Osteoblast (primary cell): ENCODE results near the gene SSR2. TPM values are rescaled to one million over a fixed set of nuclear protein-coding genes. Genes with fewer than 3 reads are reported as not detected.

Experiments
- DNase-seq: peaks from one replicate; pipeline ENCODE4 v3.0.0; 2011; ENCODE audit warnings: low spot score, mixed read lengths; ENCODE audit not compliant: insufficient read length; ENCODE audit errors: missing footprints
- H2AFZ ChIP-seq: 2 replicates; pipeline ENCODE4 v1.6.0; 2011; ENCODE audit warnings: mild to moderate bottlenecking, low read length
- H3K27ac ChIP-seq: 2 replicates; pipeline ENCODE4 v1.5.1; 2011; ENCODE audit warnings: mild to moderate bottlenecking, low read depth, low read length, moderate library complexity
- H3K27me3 ChIP-seq: 2 replicates; pipeline ENCODE4 v1.6.0; 2012; ENCODE audit warnings: mild to moderate bottlenecking, control low read depth, inconsistent platforms, low read length, moderate library complexity; ENCODE audit not compliant: insufficient read depth
- H3K36me3 ChIP-seq: 2 replicates; pipeline ENCODE4 v1.5.1; 2011; ENCODE audit warnings: mild to moderate bottlenecking, low read length, control low read depth, moderate library complexity; ENCODE audit not compliant: insufficient read depth
- H3K4me1 ChIP-seq: 2 replicates; pipeline ENCODE4 v1.5.1; 2011; ENCODE audit warnings: mild to moderate bottlenecking, low read length, control low read depth, moderate library complexity; ENCODE audit not compliant: insufficient read depth
- H3K4me2 ChIP-seq: 2 replicates; pipeline ENCODE4 v1.6.0; 2011; ENCODE audit warnings: mild to moderate bottlenecking, low read length; ENCODE audit not compliant: insufficient read depth
- H3K4me3 ChIP-seq: fragments of 200-600 bp; sonication (generic); 3 replicates; pipeline ENCODE4 v1.5.1; 2012; ENCODE audit warnings: mild to moderate bottlenecking, low read length, inconsistent platforms; ENCODE audit not compliant: insufficient read depth
- H3K79me2 ChIP-seq: 2 replicates; pipeline ENCODE4 v1.6.0; 2012; ENCODE audit warnings: mild to moderate bottlenecking, low read length, control low read depth, inconsistent platforms; ENCODE audit not compliant: insufficient read depth
- H3K9me3 ChIP-seq: 2 replicates; pipeline ENCODE4 v1.5.1; 2011; ENCODE audit warnings: low read depth, low read length, control low read depth
- H4K20me1 ChIP-seq: 2 replicates; pipeline ENCODE4 v1.6.0; 2012; ENCODE audit warnings: mild to moderate bottlenecking, low read length, control low read depth; ENCODE audit not compliant: insufficient read depth
- CTCF ChIP-seq: IDR thresholded peaks from 2 replicates; pipeline ENCODE4 v1.5.1; 2011; ENCODE audit warnings: mild to moderate bottlenecking, low read depth, low read length, moderate library complexity; ENCODE audit errors: extremely low read depth
- total RNA-seq: library from RNA; depleted of rRNA; stranded (reverse); fragments of >200 nt; gene quantifications from 2 replicates; pipeline ENCODE4 v1.2.3, GENCODE V29; 2012

Gene SSR2
- total RNA-seq, 1 donor = 415 TPM

DNA sequence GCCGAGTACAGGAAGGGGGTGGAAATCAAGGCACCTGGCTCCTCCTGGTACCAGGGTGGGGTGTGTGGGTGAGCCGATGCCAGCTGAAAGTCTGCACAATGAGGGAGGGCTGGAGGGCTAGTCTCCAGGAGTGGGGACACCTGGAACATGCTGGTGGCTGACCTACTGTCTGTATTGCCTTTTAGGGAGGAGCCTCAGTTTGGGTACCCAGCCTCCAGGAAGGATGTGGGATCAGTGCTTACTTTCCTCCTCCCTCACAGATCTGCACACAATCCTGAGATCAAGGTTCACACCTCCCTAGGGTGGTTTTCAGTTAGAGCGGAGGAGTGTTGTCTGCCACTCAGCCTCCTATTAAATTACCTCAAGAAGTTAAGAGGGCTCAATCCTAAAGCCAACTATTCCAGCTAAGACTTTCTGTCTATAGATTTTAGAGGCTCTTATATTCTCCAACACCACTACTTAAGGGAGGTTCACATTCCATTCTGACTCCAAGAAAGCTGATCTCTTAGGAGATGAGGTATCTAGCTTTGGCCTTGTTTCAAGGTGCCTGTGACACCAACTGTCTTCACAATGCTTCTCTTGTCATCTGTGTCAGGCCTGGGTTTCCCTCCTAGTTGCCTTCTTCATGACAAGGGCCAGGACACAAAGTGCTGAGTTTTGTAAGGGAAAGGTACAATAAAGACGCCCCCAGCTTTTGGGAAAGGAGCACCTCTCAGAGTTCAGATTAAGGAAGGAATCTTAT lies 15.7 kb downstream of the SSR2 start:
- no peak for DNase-seq
- H3K4me3 ChIP-seq = no peak overlapping the region
- no peaks in the 10 kb centered on the region for H3K27me3 ChIP-seq
- peaks cover 14% of the 10 kb centered on the region for H3K36me3 ChIP-seq
- no peak overlapping the region for H3K4me2 ChIP-seq
- peaks cover 4% of the 10 kb centered on the region for H3K4me1 ChIP-seq
- H3K79me2 ChIP-seq = no peaks in the 10 kb centered on the region
- no peaks in the 10 kb centered on the region for H3K9me3 ChIP-seq
- H2AFZ ChIP-seq = no peak overlapping the region
- H3K27ac ChIP-seq = no peak overlapping the region
- H4K20me1 ChIP-seq = peaks cover 6% of the 10 kb centered on the region
- no peak for TF ChIP-seq CTCF

DNA sequence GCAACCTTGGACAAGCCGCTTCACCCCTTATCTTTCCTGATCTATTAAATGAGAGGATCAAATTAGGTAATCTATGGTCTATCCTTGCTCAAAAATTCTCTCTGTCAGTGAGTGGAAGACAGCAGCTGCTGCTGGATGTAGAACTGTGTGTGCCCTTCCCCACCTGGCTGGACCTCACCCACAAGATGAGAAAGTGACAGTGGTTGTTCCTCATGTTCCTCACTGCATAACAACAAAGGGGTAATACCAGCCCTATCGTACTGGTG lies 16.9 kb downstream of the SSR2 start:
- H3K4me1 ChIP-seq = peaks cover 4% of the 10 kb centered on the region
- no peak overlapping the region for H2AFZ ChIP-seq
- H3K27me3 ChIP-seq = no peaks in the 10 kb centered on the region
- no peaks in the 10 kb centered on the region for H3K79me2 ChIP-seq
- H3K4me2 ChIP-seq = no peak overlapping the region
- no peaks in the 10 kb centered on the region for H4K20me1 ChIP-seq
- no peak for TF ChIP-seq CTCF
- no peak overlapping the region for H3K27ac ChIP-seq
- peaks cover 4% of the 10 kb centered on the region for H3K36me3 ChIP-seq
- H3K9me3 ChIP-seq = no peaks in the 10 kb centered on the region
- no peak overlapping the region for H3K4me3 ChIP-seq
- no peak for DNase-seq

DNA sequence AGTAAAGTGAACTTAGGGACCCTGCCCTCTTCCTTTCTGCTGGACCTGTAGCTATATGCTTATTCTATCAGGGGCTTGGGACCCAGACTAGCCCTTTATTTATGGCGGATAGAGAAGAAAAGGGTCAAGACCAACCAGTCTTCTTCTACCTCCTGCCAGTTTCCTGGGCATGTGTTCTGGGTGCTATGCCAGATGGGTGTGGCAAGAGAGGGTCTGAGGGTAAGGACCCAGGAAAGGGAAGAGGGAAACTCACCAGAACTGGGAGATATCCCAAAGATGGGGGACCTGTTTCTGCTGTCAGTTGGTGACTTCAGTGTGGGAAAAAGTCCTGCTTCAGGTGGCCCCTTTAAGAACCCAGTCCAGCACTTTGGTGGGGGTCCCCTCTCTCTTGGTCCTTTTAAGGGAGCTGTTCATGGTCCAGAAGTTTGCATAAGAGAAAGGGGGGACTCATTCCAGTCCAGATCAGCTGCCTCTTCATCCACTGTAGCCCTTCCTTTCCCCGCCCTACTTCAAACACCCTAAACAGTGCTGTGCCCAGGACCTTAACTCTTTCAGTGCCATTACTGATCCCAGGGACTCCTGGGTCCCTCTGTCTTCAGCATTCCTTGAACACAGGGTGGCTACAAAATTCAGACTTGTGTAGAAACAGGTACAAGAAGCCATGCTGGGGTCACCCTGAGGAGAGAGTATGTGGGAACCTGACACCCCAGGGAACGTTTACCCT lies 18.4 kb downstream of the SSR2 start:
- Histone ChIP-seq H2AFZ (no peak overlapping the region), H3K4me3 (no peak overlapping the region), H3K4me1 (peaks cover 4% of the 10 kb centered on the region), H4K20me1 (no peaks in the 10 kb centered on the region), H3K27ac (no peak overlapping the region), H3K79me2 (no peaks in the 10 kb centered on the region), H3K4me2 (no peak overlapping the region), H3K9me3 (no peaks in the 10 kb centered on the region), H3K36me3 (no peaks in the 10 kb centered on the region), H3K27me3 (no peaks in the 10 kb centered on the region)
- no peak for DNase-seq
- TF ChIP-seq CTCF = no peak

- Histone ChIP-seq H3K4me3 (no peak overlapping the region), H2AFZ (peak overlapping the region; percentile 71), H3K4me1 (peaks cover 4% of the 10 kb centered on the region), H4K20me1 (no peaks in the 10 kb centered on the region), H3K36me3 (no peaks in the 10 kb centered on the region), H3K4me2 (peak overlapping the region; percentile 49), H3K79me2 (no peaks in the 10 kb centered on the region), H3K27ac (no peak overlapping the region), H3K27me3 (no peaks in the 10 kb centered on the region), H3K9me3 (no peaks in the 10 kb centered on the region)
- no peak for DNase-seq
- TF ChIP-seq CTCF = no peak
These were observed 19.0 kb downstream of the SSR2 start for GRCh38 chr1:156001662-156002171.
